Breast epithelium (tissue), 3 donors: Measurements from ENCODE around the gene IER3.

Experiments
- CTCF ChIP-seq, 3 donors: fragments of 450-650 bp; IDR thresholded peaks; one replicate each; pipeline ENCODE4 v1.5.1; 2016 to 2017; ENCODE audit warnings: antibody characterized with exemption in 3 of 3, mild to moderate bottlenecking in 3 of 3, moderate library complexity in 3 of 3
- POLR2A ChIP-seq: fragments of 450-650 bp; IDR thresholded peaks from one replicate; pipeline ENCODE4 v1.6.1; 2016; ENCODE audit warnings: antibody characterized with exemption, mild to moderate bottlenecking, moderate library complexity
- POLR2AphosphoS5 ChIP-seq, 3 donors: sonication (generic); formaldehyde crosslinking; IDR thresholded peaks; one replicate each; pipeline ENCODE4 v1.6.1; 2017; ENCODE audit warnings: antibody characterized with exemption in 3 of 3

DNA sequence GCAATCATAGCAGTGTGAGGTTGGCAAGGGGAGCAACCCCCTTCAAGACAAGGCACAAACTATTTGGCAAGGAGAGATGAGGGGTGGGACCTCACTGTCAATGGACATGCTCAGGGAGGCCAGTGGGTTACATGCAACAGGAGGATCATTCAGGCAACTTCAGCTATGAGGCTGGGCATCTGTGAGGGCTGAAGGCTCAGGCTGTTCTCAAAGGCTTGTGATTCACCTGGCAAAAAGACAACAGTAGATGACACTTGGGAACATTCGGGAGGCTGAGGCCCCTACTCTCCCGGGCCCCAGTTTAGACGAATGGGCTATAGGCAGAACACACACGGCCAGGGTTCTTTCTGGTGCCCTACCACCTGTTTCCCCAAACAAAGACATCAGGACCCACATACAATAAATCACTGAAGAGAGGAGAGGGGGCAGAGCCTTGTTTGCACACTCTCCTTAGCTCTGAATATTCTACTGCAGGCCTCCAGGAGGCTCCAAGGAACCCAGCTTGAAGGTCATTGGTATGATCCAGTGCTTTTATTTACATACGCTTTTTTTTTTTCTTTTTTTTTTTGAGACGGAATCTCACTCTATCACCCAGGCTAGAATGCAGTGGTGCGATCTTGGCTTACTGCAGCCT is 16.3 kb downstream of the IER3 start:
- no peak for TF ChIP-seq POLR2A
- no peak for TF ChIP-seq CTCF (IDR thresholded peaks at IDR 0.05)
- no peak for TF ChIP-seq POLR2AphosphoS5 (IDR thresholded peaks at IDR 0.05)
